ENCODE measurements around the gene U2AF2. TPM values are rescaled to one million over a fixed set of nuclear protein-coding genes. Genes with fewer than 3 reads are reported as not detected.
A peak's percentile ranks its signal among the peaks of the same experiment; 100 is the strongest.

Gene U2AF2
- total RNA-seq, 1 experiment from 2014 or later = 321 TPM

GRCh38 chr19:55640043-55640576 lies 14.7 kb upstream of the U2AF2 start:
- peaks cover 0 to 4% of the 10 kb centered on the region in 2 experiments; a peak in 3 of 5 replicates for H3K9me3 Mint-ChIP-seq
- no peak overlapping the region for H3K18ac ChIP-seq (ENCODE audit: insufficient read length, low read depth, low read length)
- no CpG with 5 or more reads among the region's 38 CpGs for WGBS (ENCODE audit: extremely low coverage, insufficient read length, low lambda C conversion rate)
- TF ChIP-seq CTCF (conservative IDR thresholded peaks at IDR 0.05) = no peak; the same call in 2 of the 3 replicates
- H3K9ac ChIP-seq (ENCODE audit: extremely low read depth, insufficient read length, low read length) = no peak overlapping the region
- no peak overlapping the region for H4K8ac ChIP-seq (replicated peaks; ENCODE audit: insufficient read length, low read depth, low read length)
- H4K20me1 ChIP-seq (ENCODE audit: control insufficient read depth, insufficient read depth, insufficient read length) = no peaks in the 10 kb centered on the region
- peaks cover 9% of the 10 kb centered on the region for H3K79me1 ChIP-seq (ENCODE audit: insufficient read depth, low read depth, low read length, poor library complexity, severe bottlenecking)
- DNase-seq = peak; percentile 80
- H3T11ph ChIP-seq (ENCODE audit: low read length) = no peak overlapping the region
- H3K23ac ChIP-seq (ENCODE audit: insufficient read length, low read depth, low read length) = no peak overlapping the region
- H2AFZ ChIP-seq (ENCODE audit: low read length) = no peak overlapping the region
- H3K27ac ChIP-seq (ENCODE audit: insufficient read length, low read depth, low read length) = no peak overlapping the region
- no peaks in the 10 kb centered on the region for H3K9me3 ChIP-seq (ENCODE audit: control insufficient read depth, low read depth, low read length)
- no peak overlapping the region for H2BK5ac ChIP-seq (ENCODE audit: insufficient read length, low read length)
- no peak overlapping the region for H4K5ac ChIP-seq (ENCODE audit: insufficient read length, low read depth, low read length)
- H4K91ac ChIP-seq (ENCODE audit: insufficient read length, low read depth, low read length) = no peak overlapping the region
- no peak overlapping the region for H2BK120ac ChIP-seq (ENCODE audit: low read depth, low read length, poor library complexity, severe bottlenecking)
- peak overlapping the region; percentile 47 to 94 (median 90); a peak in 4 of 7 replicates for H3K27ac Mint-ChIP-seq
- peaks cover 17 to 24% (median 23%) of the 10 kb centered on the region in 3 experiments; a peak in 6 of 7 replicates for H3K36me3 Mint-ChIP-seq (ENCODE audit: insufficient read depth in 1 of 3, low read depth in 3 of 3)
- no peak overlapping the region for H2BK15ac ChIP-seq (ENCODE audit: low read depth, low read length)
- H2AK5ac ChIP-seq (ENCODE audit: insufficient read length, low read length) = no peak overlapping the region
- no peak overlapping the region for H3K4ac ChIP-seq (ENCODE audit: low read depth, low read length)
- H3K4me2 ChIP-seq (ENCODE audit: insufficient read depth, insufficient read length, low read length) = peak overlapping the region; percentile 58
- peaks cover 3% of the 10 kb centered on the region; the same call in 1 of the 2 replicates for H3K27me3 Mint-ChIP-seq (ENCODE audit: low read depth)
- H3K4me1 Mint-ChIP-seq = peaks cover 30 to 46% of the 10 kb centered on the region in 2 experiments
- H3K79me2 ChIP-seq (ENCODE audit: insufficient read depth, low read length) = peaks cover 15% of the 10 kb centered on the region; the same call in 1 of the 2 replicates
- H3K56ac ChIP-seq (ENCODE audit: insufficient read length, low read depth, low read length) = no peak overlapping the region
- H3K14ac ChIP-seq (ENCODE audit: insufficient read depth, low read length) = no peak overlapping the region
- H3K4me3 Mint-ChIP-seq = peak overlapping the region; percentile 80 to 97
- peaks cover 36% of the 10 kb centered on the region for H3K23me2 ChIP-seq (ENCODE audit: insufficient read length, low read depth, low read length, poor library complexity, severe bottlenecking)
- no peak overlapping the region for H2BK20ac ChIP-seq (ENCODE audit: low read depth, low read length, poor library complexity, severe bottlenecking)
- H2BK12ac ChIP-seq (ENCODE audit: insufficient read length, low read depth, low read length) = no peak overlapping the region
- 0 out of 2 replicates have a peak, but pooled peaks cover 2% of the 10 kb centered on the region for H3K4me1 ChIP-seq (ENCODE audit: insufficient read depth, low read length)
- H3K27me3 ChIP-seq (ENCODE audit: insufficient read depth, low read length) = no peaks in the 10 kb centered on the region
